Measurements from ENCODE around the gene ABCD1. TPM values are rescaled to one million over a fixed set of nuclear protein-coding genes. Genes with fewer than 3 reads are reported as not detected.
"Not testable (repeated sequence)": the region's sequence is repeated elsewhere in the genome, so short reads cannot be mapped to it uniquely, and the experiment has no call there.

The ABCD1 gene
- total RNA-seq (2022) (14.4 and 22.8 TPM in 2 replicates), Bru-seq, nascent RNA (percentile 45 among the genes with signal in this experiment), BruChase-seq, experiment 1, labeled RNA remaining after a 6-hour chase (percentile 54 among the genes with signal in this experiment), BruChase-seq, experiment 2, labeled RNA remaining after a 2-hour chase (percentile 55 among the genes with signal in this experiment)
- long read RNA-seq, partial matches to known transcripts = 8 of 12 reads
- long read RNA-seq, other reads (novel, unspliced or antisense) = 1 of 12 reads

DNA sequence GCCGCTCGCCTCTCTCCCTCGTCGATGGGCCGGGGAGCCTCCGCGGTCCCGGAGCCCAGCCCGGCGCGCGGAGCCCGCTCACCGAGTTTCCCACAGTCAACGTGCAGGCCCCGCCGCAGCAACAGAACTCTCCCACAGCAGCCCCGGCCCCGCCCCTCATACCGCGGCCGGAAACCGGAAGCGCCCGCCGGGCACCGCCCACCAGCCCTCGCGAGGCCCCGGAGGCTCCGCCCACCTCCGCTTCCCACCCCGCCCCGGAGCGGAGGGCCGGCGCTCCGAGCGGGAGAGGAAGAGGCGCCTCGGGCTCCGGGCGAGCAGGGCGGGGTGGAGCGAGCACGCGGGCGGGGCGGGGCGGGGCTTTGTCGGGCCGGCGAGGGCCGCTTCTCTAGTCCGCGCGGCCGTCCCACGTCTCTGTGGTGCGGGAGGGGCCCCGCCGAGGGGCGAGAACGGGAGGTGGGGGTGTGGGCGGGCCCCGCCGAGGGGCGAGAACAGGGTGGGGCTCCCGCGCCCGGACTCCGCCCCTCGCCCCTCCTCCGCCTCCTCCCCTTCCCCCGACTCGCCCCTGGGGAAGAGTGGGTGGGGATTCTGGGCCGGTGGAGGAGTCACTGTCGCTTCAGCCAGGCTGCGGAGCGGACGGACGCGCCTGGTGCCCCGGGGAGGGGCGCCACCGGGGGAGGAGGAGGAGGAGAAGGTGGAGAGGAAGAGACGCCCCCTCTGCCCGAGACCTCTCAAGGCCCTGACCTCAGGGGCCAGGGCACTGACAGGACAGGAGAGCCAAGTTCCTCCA is at the start of gene ABCD1, which contains the start of gene BCAP31:
TSS of gene ABCD1 (plus strand) at position 605 of the 787 bp plus-strand sequence. CDS start 411 bp downstream, outside the sequence.
TSS of gene BCAP31 (minus strand) at position 136 of the 787 bp plus-strand sequence. CDS start 1,143 bp downstream, outside the sequence.
- TF ChIP-seq, protein P1, sequence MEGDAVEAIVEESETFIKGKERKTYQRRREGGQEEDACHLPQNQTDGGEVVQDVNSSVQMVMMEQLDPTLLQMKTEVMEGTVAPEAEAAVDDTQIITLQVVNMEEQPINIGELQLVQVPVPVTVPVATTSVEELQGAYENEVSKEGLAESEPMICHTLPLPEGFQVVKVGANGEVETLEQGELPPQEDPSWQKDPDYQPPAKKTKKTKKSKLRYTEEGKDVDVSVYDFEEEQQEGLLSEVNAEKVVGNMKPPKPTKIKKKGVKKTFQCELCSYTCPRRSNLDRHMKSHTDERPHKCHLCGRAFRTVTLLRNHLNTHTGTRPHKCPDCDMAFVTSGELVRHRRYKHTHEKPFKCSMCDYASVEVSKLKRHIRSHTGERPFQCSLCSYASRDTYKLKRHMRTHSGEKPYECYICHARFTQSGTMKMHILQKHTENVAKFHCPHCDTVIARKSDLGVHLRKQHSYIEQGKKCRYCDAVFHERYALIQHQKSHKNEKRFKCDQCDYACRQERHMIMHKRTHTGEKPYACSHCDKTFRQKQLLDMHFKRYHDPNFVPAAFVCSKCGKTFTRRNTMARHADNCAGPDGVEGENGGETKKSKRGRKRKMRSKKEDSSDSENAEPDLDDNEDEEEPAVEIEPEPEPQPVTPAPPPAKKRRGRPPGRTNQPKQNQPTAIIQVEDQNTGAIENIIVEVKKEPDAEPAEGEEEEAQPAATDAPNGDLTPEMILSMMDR (IDR thresholded peaks at IDR 0.05; ENCODE audit: unreplicated experiment) = no peak
- intact Hi-C loops (cut with micrococcal nuclease; ENCODE audit: unreplicated experiment) = no loop called here
- Mint-ChIP-seq H3K27me3 (ENCODE audit: unreplicated experiment) (no peaks in the 10 kb centered on the region), H3K9me3 (ENCODE audit: low read depth, unreplicated experiment) (no peaks in the 10 kb centered on the region), H3K4me1 (ENCODE audit: low read depth, unreplicated experiment) (peaks cover 20% of the 10 kb centered on the region), H3K27ac (ENCODE audit: unreplicated experiment) (peak within 1 kb of the TSS; percentile 79), H3K4me3 (ENCODE audit: low read depth, unreplicated experiment) (peak within 1 kb of the TSS; percentile 84), H3K36me3 (ENCODE audit: insufficient read depth, unreplicated experiment) (peaks cover 47% of the 10 kb centered on the region)
- peak; percentile 95 for DNase-seq
- BruUV-seq (replicated peaks) = no TSS peak
- CTCF ChIA-PET = interaction anchor here (0.6 to 0.7 kb wide), 3 partner anchors 12 to 15 kb away, joined by 3 read pairs; no protein-coding TSS in a partner anchor

DNA sequence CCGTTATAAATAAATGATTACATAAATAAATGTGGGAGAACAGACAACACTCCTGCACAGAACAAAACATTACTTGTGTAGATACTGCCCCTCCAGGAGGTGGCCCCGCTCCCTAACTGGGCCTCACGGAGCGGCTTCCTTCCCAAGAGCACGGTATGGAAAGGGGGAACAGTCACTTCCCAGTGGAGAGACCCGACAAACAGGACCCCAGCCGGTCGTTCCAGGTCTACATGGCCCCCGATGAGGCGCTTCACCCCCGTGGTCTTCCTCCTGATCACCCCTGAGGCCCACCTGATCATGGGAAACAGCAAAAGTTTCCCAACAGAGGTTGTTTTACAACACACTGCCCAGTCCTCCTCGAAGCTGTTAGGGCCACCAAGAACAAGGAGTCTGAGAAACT is 43.5 kb upstream of the ABCD1 start:
- CTCF ChIA-PET = no interaction called here
- Mint-ChIP-seq H3K9me3 (ENCODE audit: low read depth, unreplicated experiment) (no peaks in the 10 kb centered on the region), H3K36me3 (ENCODE audit: insufficient read depth, unreplicated experiment) (peaks cover under 1% of the 10 kb centered on the region), H3K4me1 (ENCODE audit: low read depth, unreplicated experiment) (no peaks in the 10 kb centered on the region), H3K27me3 (ENCODE audit: unreplicated experiment) (peaks cover 32% of the 10 kb centered on the region), H3K4me3 (ENCODE audit: low read depth, unreplicated experiment) (no peak overlapping the region), H3K27ac (ENCODE audit: unreplicated experiment) (no peak overlapping the region)
- intact Hi-C loops (cut with micrococcal nuclease; ENCODE audit: unreplicated experiment) = no loop called here
- TF ChIP-seq, protein P1 (IDR thresholded peaks at IDR 0.05; ENCODE audit: unreplicated experiment) = no peak
- no peak for DNase-seq
- no TSS peak for BruUV-seq (replicated peaks)

DNA sequence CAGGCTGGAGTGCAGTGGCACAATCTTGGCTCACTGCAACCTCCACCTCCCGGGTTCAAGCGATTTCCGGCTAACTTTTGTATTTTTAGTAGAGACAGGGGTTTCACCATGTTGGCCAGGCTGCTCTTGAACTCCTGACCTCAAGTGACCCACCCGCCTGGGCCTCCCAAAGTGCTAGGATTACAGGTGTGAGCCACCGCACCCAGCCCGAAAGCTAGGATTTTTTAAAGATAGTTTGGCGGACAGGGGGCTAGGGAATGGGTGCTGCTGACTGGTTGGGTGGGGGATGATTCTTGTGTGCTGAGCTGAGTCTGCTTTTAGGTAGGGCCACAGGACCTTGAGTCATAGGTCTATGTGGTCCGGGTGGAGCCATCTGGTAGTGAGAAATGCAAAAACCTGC is 41.2 kb upstream of the ABCD1 start:
- DNase-seq; H3K27ac Mint-ChIP-seq (ENCODE audit: unreplicated experiment); H3K9me3 Mint-ChIP-seq (ENCODE audit: low read depth, unreplicated experiment); BruUV-seq (replicated peaks); CTCF ChIA-PET; H3K4me1 Mint-ChIP-seq (ENCODE audit: low read depth, unreplicated experiment); H3K4me3 Mint-ChIP-seq (ENCODE audit: low read depth, unreplicated experiment); intact Hi-C loops (cut with micrococcal nuclease; ENCODE audit: unreplicated experiment): not testable (repeated sequence)
- H3K27me3 Mint-ChIP-seq (ENCODE audit: unreplicated experiment) = peaks cover 38% of the 10 kb centered on the region
- H3K36me3 Mint-ChIP-seq (ENCODE audit: insufficient read depth, unreplicated experiment) = peaks cover 16% of the 10 kb centered on the region

DNA sequence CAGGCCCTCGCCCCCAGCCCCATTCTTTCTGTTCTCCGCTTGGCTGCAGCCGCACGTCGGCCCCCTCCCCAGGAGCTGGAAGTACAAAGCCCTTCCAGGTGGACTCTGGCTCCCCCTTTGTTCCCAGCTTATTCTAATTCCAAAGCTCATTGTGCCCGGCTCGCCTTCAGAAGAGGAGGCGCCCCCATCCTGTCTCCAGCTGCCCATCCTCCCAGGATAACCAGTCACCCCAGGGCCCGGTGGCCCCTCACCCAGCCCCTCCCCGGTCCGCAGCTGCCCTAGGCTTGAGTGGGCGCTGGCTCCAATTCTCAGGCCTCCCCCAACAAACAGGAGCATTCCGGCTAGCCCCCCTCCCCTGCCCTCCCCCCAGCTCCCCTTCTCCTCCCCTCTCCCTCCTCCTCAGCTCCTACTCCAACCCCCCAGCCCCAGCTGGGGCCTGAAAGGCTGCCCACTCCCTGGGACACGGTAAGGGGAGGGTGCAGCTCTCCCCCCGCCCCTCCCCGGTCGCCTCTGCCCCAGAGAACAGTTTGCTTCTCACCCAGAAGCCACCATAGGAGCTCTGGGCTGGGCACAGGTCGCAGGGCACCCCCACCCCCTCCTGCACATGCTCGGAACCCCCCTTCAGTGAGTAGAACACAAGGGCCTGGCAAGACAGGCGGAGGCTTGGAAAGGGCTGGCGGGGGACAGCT is 40.0 kb upstream of the ABCD1 start:
- DNase-seq = no peak
- no peak overlapping the region for H3K27ac Mint-ChIP-seq (ENCODE audit: unreplicated experiment)
- no peak overlapping the region for H3K4me3 Mint-ChIP-seq (ENCODE audit: low read depth, unreplicated experiment)
- CTCF ChIA-PET = interaction anchor here (0.7 to 0.8 kb wide), 2 partner anchors 11 to 23 kb away, joined by 3 to 4 read pairs; no protein-coding TSS in a partner anchor
- no peaks in the 10 kb centered on the region for H3K9me3 Mint-ChIP-seq (ENCODE audit: low read depth, unreplicated experiment)
- intact Hi-C loops (cut with micrococcal nuclease; ENCODE audit: unreplicated experiment) = no loop called here
- H3K36me3 Mint-ChIP-seq (ENCODE audit: insufficient read depth, unreplicated experiment) = peaks cover 16% of the 10 kb centered on the region
- peaks cover 26% of the 10 kb centered on the region for H3K27me3 Mint-ChIP-seq (ENCODE audit: unreplicated experiment)
- TF ChIP-seq, protein P1 (IDR thresholded peaks at IDR 0.05; ENCODE audit: unreplicated experiment) = no peak
- BruUV-seq (replicated peaks) = no TSS peak
- H3K4me1 Mint-ChIP-seq (ENCODE audit: low read depth, unreplicated experiment) = no peaks in the 10 kb centered on the region

All from Calu3 (cell line).